GM23248 (cell line): Measurements from ENCODE around the gene CYP2R1.

Experiments
- EZH2 ChIP-seq: fragments of 200-600 bp; sonication (generic); IDR thresholded peaks from 2 replicates; pipeline ENCODE4 v1.6.1; 2018; ENCODE audit warnings: antibody characterized with exemption, mild to moderate bottlenecking; ENCODE audit not compliant: insufficient read depth, poor library complexity, severe bottlenecking
- EZH2phosphoT487 ChIP-seq: fragments of 200-600 bp; sonication (generic); IDR thresholded peaks from 2 replicates; pipeline ENCODE4 v1.6.1; 2018; ENCODE audit warnings: antibody characterized with exemption, moderate library complexity, mild to moderate bottlenecking, low read depth; ENCODE audit not compliant: insufficient read depth

DNA sequence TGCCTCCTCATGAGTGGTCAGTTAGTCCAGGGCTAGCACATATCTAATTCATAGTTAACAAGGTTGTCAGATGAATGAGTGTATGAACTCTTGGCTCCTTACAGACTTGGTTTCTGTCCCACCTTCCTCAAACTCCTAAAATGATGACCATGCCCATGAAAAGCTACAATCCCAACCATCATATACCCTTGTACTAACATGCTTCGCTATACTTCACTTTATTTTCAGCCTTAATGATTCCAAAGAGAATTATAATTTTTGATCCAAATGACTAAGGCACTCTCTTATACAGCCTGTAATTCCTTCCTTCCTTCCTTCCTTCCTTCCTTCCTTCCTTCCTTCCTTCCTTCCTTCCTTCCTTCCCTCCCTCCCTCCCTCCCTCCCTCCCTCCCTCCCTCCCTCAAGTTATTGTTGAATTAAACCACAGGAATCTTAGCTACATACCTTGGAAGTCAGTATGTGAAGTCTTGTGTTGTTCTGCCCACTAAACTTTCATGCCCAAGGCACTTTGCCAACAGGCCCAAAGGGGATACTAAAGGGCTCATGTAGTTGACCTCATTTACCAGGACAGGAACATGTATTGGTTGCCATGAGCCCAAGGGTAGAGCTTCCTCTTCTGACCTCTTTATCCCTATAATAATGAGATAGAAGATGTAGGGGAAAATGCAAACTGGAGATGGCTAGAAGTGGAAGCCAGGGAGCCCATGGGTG is 42.8 kb upstream of the CYP2R1 start:
- no peak for TF ChIP-seq EZH2
- TF ChIP-seq EZH2phosphoT487: no peak
